Liver (tissue), 9 donors: Measurements from ENCODE around the gene KCNIP1. TPM values are rescaled to one million over a fixed set of nuclear protein-coding genes. Genes with fewer than 3 reads are reported as not detected.

ENCODE experiments used
- DNase-seq: peaks from one replicate; pipeline ENCODE4 v3.0.0-alpha.2; 2017; ENCODE audit warnings: low spot score
- H3K27ac ChIP-seq, 2 donors: one replicate each; pipeline ENCODE4 v1.7.0; 2013; ENCODE audit warnings: inconsistent platforms in 2 of 2, low read length in 2 of 2, control low read depth in 1 of 2, low read depth in 1 of 2, mild to moderate bottlenecking in 1 of 2
- H3K27me3 ChIP-seq, 4 donors: one replicate each; pipeline versions ENCODE4 v1.6.1 to v1.7.0; 2013; ENCODE audit warnings: low read length in 3 of 4, inconsistent platforms in 1 of 4, mild to moderate bottlenecking in 1 of 4, moderate library complexity in 1 of 4; ENCODE audit not compliant: control insufficient read depth in 4 of 4, insufficient read depth in 4 of 4
- H3K36me3 ChIP-seq, 4 donors: one replicate each; pipeline versions ENCODE4 v1.6.1 to v1.7.0; 2013; ENCODE audit warnings: low read length in 3 of 4, mild to moderate bottlenecking in 3 of 4, low read depth in 1 of 4, moderate library complexity in 1 of 4; ENCODE audit not compliant: control insufficient read depth in 4 of 4, insufficient read depth in 3 of 4
- H3K4me1 ChIP-seq, 4 donors: one replicate each; pipeline versions ENCODE4 v1.6.1 to v1.7.0; 2013; ENCODE audit warnings: low read length in 3 of 4, mild to moderate bottlenecking in 3 of 4, moderate library complexity in 1 of 4; ENCODE audit not compliant: control insufficient read depth in 4 of 4, insufficient read depth in 4 of 4
- H3K4me3 ChIP-seq, 3 donors: one replicate each; pipeline versions ENCODE4 v1.6.1 to v1.7.0; 2013; ENCODE audit warnings: low read length in 3 of 3, control low read depth in 1 of 3, low read depth in 1 of 3, mild to moderate bottlenecking in 1 of 3
- H3K9ac ChIP-seq, 2 donors: one replicate each; pipeline ENCODE4 v1.7.0; 2013; ENCODE audit warnings: low read length in 2 of 2, mild to moderate bottlenecking in 2 of 2, moderate library complexity in 2 of 2, control low read depth in 1 of 2, low read depth in 1 of 2
- H3K9me3 ChIP-seq, 4 donors: one replicate each; pipeline versions ENCODE4 v1.6.1 to v1.7.0; 2013; ENCODE audit warnings: low read length in 3 of 4; ENCODE audit not compliant: control insufficient read depth in 4 of 4
- FOXA2 ChIP-seq: IDR thresholded peaks from 2 replicates; pipeline ENCODE4 v1.6.1; 2016; ENCODE audit warnings: antibody characterized with exemption
- HNF4A ChIP-seq, 2 donors: conservative IDR thresholded peaks; 2 replicates each; pipeline ENCODE4 v1.6.1; 2016; ENCODE audit warnings: antibody characterized with exemption in 2 of 2, mild to moderate bottlenecking in 2 of 2
- HNF4G ChIP-seq: IDR thresholded peaks from 2 replicates; pipeline ENCODE4 v1.6.1; 2016; ENCODE audit warnings: antibody characterized with exemption
- JUND ChIP-seq, 2 donors: IDR thresholded peaks; 2 replicates each; pipeline ENCODE4 v1.6.1; 2016; ENCODE audit warnings: antibody characterized with exemption in 2 of 2
- RAD21 ChIP-seq, 2 donors: IDR thresholded peaks; 2 replicates each; pipeline ENCODE4 v1.6.1; 2016; ENCODE audit warnings: antibody characterized with exemption in 2 of 2, mild to moderate bottlenecking in 2 of 2
- SP1 ChIP-seq: IDR thresholded peaks from 2 replicates; pipeline ENCODE4 v1.6.1; 2018; ENCODE audit warnings: antibody characterized with exemption, mild to moderate bottlenecking
- TAF1 ChIP-seq: conservative IDR thresholded peaks from 2 replicates; pipeline ENCODE4 v1.6.1; 2016; ENCODE audit warnings: antibody characterized with exemption, mild to moderate bottlenecking
- WGBS: extraction: QIAGEN DNeasy Blood & Tissue Kit; methylation state at CpG from one replicate; pipeline ENCODE4 v1.1.7; 2013; 5-methylcytosine and 5-hydroxymethylcytosine counted together
- polyA plus RNA-seq, 2 donors: library from polyadenylated mRNA; stranded (reverse) in 1 of 2; unstranded in 1 of 2; fragments of 200-250 nt in 1 of 2; fragments of >200 nt in 1 of 2; fragmentation: Nextera tagmentation in 1 of 2; extraction: Ambion mirVana in 1 of 2; gene quantifications; one replicate each; pipeline versions ENCODE4 v1.2.1 to v1.2.3, GENCODE V29; 2013 to 2015
- total RNA-seq, 2 donors: library from RNA; depleted of rRNA; stranded (reverse); fragments of >200 nt; gene quantifications; one replicate each; pipeline ENCODE4 v1.2.3, GENCODE V29; 2014
- TF ChIP-seq, protein P1 (sequence below): IDR thresholded peaks from 2 replicates; pipeline ENCODE4 v1.6.1; 2016; ENCODE audit warnings: antibody characterized with exemption
- TF ChIP-seq, protein P2 (sequence below): IDR thresholded peaks from 2 replicates; pipeline ENCODE4 v1.6.1; 2016; ENCODE audit warnings: antibody characterized with exemption, mild to moderate bottlenecking
- TF ChIP-seq, protein P3 (sequence below): IDR thresholded peaks from 2 replicates; pipeline ENCODE4 v1.6.1; 2016; ENCODE audit warnings: antibody characterized with exemption
- donor health status: healthy.
- donor health status: healthy.
- donor health status: healthy.
- donor health status: healthy.
- donor health status: healthy.

The KCNIP1 gene
- total and polyA plus RNA-seq, 4 donors, result 0.08 to 0.23 TPM; not detected in 2

DNA sequence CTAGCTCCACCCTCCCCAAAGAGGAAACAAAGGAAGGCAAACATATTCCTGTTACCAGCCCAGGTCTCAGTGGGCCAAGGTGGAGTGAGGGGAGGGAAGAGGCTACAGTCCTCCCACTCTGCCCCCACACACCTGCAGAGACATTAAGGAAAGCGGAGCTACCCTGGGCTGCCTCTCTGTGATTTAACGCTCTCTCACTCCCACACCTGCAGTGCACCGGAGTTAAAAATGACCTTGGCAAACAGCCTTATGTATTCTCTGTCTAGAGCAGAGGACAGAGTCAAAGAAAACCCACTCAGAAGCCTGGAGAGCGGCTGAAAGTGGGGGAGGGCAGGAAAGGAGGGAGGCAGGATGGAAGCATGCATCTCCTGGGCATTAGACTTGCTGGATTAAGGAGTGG lies 32.7 kb downstream of the KCNIP1 start:
- TF ChIP-seq, protein P1, sequence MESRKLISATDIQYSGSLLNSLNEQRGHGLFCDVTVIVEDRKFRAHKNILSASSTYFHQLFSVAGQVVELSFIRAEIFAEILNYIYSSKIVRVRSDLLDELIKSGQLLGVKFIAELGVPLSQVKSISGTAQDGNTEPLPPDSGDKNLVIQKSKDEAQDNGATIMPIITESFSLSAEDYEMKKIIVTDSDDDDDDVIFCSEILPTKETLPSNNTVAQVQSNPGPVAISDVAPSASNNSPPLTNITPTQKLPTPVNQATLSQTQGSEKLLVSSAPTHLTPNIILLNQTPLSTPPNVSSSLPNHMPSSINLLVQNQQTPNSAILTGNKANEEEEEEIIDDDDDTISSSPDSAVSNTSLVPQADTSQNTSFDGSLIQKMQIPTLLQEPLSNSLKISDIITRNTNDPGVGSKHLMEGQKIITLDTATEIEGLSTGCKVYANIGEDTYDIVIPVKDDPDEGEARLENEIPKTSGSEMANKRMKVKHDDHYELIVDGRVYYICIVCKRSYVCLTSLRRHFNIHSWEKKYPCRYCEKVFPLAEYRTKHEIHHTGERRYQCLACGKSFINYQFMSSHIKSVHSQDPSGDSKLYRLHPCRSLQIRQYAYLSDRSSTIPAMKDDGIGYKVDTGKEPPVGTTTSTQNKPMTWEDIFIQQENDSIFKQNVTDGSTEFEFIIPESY, result no peak
- TF ChIP-seq, protein P2, sequence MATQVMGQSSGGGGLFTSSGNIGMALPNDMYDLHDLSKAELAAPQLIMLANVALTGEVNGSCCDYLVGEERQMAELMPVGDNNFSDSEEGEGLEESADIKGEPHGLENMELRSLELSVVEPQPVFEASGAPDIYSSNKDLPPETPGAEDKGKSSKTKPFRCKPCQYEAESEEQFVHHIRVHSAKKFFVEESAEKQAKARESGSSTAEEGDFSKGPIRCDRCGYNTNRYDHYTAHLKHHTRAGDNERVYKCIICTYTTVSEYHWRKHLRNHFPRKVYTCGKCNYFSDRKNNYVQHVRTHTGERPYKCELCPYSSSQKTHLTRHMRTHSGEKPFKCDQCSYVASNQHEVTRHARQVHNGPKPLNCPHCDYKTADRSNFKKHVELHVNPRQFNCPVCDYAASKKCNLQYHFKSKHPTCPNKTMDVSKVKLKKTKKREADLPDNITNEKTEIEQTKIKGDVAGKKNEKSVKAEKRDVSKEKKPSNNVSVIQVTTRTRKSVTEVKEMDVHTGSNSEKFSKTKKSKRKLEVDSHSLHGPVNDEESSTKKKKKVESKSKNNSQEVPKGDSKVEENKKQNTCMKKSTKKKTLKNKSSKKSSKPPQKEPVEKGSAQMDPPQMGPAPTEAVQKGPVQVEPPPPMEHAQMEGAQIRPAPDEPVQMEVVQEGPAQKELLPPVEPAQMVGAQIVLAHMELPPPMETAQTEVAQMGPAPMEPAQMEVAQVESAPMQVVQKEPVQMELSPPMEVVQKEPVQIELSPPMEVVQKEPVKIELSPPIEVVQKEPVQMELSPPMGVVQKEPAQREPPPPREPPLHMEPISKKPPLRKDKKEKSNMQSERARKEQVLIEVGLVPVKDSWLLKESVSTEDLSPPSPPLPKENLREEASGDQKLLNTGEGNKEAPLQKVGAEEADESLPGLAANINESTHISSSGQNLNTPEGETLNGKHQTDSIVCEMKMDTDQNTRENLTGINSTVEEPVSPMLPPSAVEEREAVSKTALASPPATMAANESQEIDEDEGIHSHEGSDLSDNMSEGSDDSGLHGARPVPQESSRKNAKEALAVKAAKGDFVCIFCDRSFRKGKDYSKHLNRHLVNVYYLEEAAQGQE, result no peak
- TF ChIP-seq RAD21 (IDR thresholded peaks at IDR 0.05) (no peak), FOXA2 (no peak), TAF1 (no peak), SP1 (no peak), HNF4G (no peak), JUND (IDR thresholded peaks at IDR 0.05) (no peak)
- Histone ChIP-seq H3K36me3 (no peaks in the 10 kb centered on the region), H3K9me3 (no peaks in the 10 kb centered on the region), H3K27me3 (no peaks in the 10 kb centered on the region), H3K4me1 (no peaks in the 10 kb centered on the region), H3K9ac (no peak overlapping the region), H3K27ac (no peak overlapping the region), H3K4me3 (no peak overlapping the region)
- 46% methylated on average over 4 of the region's 4 CpGs for WGBS
- DNase-seq, result no peak

DNA sequence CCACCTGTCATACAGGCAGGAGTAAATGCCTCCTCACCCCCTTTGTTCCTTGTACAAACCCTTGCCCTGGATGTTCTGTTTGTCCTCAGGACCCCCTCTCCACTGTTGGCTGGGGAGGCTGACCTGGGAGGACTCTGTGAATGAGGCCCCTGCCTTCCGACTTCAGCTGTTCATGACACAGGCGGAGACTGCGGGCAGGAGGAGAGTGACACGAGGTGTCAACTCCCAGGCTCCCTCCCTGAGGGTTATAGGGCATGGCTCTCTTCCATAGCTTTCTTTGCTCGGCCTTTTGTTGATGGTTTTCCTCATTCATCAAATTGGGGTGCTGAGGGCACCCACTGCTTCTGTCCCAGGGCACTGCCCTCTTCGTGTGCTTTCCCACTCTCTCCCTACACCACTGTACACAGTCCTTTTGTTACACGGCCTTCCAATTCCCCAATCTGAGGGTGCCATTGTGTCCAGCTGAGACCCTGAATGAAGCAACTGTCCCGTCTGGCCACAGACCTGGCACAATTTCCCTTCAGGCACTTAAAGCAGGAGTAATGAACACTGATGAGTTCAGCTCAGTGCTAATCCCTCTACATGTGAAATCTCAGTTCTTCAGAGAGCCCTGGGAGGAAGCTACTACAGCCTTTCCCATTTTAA lies 33.8 kb downstream of the KCNIP1 start:
- DNase-seq, result no peak
- Histone ChIP-seq H3K9ac (no peak overlapping the region), H3K9me3 (no peaks in the 10 kb centered on the region), H3K36me3 (no peaks in the 10 kb centered on the region), H3K4me1 (no peaks in the 10 kb centered on the region), H3K27me3 (no peaks in the 10 kb centered on the region), H3K4me3 (no peak overlapping the region), H3K27ac (no peak overlapping the region)
- TF ChIP-seq, protein P2, result no peak
- TF ChIP-seq TAF1 (no peak), HNF4A (conservative IDR thresholded peaks at IDR 0.05) (no peak), JUND (IDR thresholded peaks at IDR 0.05) (no peak), RAD21 (IDR thresholded peaks at IDR 0.05) (no peak), SP1 (no peak)
- TF ChIP-seq, protein P3, sequence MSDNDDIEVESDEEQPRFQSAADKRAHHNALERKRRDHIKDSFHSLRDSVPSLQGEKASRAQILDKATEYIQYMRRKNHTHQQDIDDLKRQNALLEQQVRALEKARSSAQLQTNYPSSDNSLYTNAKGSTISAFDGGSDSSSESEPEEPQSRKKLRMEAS, result no peak
- TF ChIP-seq, protein P1, result no peak
- 77% methylated on average over 8 of the region's 8 CpGs for WGBS
